ENCODE data around the gene CTCF. TPM values are rescaled to one million over a fixed set of nuclear protein-coding genes. Genes with fewer than 3 reads are reported as not detected.
A peak's percentile ranks its signal among the peaks of the same experiment; 100 is the strongest.

CTCF gene
- total and polyA plus RNA-seq, 3 experiments from 2014 or later: 65.4 to 67.4 (median 66.4) TPM

DNA sequence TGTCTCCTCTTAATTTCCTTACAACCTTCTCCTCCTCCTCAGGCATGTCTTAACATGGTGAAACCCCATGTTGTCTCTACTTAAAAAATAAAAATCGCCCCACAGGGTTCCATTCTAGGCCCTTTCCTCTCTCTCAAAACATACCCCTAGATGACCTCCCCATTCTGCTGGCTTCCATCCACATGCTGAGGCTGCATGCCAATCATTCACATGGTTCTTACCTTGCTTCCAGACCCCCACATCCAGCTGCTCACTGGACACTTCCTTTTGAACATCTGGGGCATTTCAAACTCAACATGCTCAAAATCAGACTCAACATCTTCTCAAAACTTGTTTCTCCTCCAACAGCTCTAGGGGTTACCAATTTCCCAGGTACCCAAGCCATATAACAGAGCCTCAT is 12.4 kb upstream of the CTCF start:
- no peaks in the 10 kb centered on the region for H3K27me3 ChIP-seq (ENCODE audit: insufficient read depth, low read length, poor library complexity, severe bottlenecking)
- H3K4me1 ChIP-seq (ENCODE audit: insufficient read depth, low read length): peaks cover 45% of the 10 kb centered on the region
- Mint-ChIP-seq H3K4me1 (peaks cover 24 to 49% (median 35%) of the 10 kb centered on the region in 3 donors), H3K4me3 (no peak overlapping the region), H3K36me3 (peaks cover 0 to 26% (median 4%) of the 10 kb centered on the region in 3 donors), H3K27ac (peak overlapping the region in 4 of 8 donors; percentile 38 to 79 (median 68)), H3K9me3 (no peaks in the 10 kb centered on the region), H3K27me3 (no peaks in the 10 kb centered on the region)
- H3K27ac ChIP-seq (ENCODE audit: low read depth, low read length): no peak overlapping the region
- no peaks in the 10 kb centered on the region for H3K9me3 ChIP-seq (ENCODE audit: low read length)
- H3K36me3 ChIP-seq (ENCODE audit: insufficient read depth, low read length): no peaks in the 10 kb centered on the region
- ChIA-PET CTCF (interaction anchor here (9.0 to 10.5 kb wide), 2 partner anchors 12 to 93 kb away, joined by 164 to 235 read pairs; partner anchors contain the start of genes CARMIL2 and CTCF), POLR2A (interaction anchor here (3.4 kb wide), 1 partner anchor 12 kb away, joined by 46 read pairs; the partner anchor contains the start of gene CTCF)
- H3K4me3 ChIP-seq (ENCODE audit: low read length): no peak overlapping the region
- no peak for DNase-seq

DNA sequence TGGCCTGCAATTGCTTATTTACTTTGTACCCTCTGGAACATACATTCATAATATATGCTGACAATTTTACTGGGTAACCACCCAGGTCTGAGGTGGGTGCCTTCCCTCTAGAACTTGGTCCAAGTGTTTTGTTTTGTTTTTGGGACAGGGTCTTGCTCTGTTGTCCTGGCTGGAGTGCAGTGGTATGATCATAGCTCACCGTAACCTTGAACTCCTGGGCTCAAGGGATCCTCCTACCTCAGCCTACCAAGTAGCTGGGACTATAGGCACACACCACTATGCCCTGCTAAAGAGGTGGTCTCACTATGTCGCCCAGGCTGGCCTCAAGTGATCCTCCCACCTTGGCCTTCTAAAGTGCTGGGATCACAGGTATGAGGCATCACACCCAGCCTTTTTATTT is 11.2 kb upstream of the CTCF start:
- Mint-ChIP-seq H3K27me3 (no peaks in the 10 kb centered on the region), H3K27ac (peak overlapping the region in 1 of 8 donors; percentile 43), H3K4me1 (peaks cover 33 to 60% (median 45%) of the 10 kb centered on the region in 3 donors), H3K36me3 (peaks cover 0 to 29% (median 4%) of the 10 kb centered on the region in 3 donors), H3K9me3 (no peaks in the 10 kb centered on the region), H3K4me3 (no peak overlapping the region)
- Histone ChIP-seq H3K27ac (ENCODE audit: low read depth, low read length) (no peak overlapping the region), H3K4me1 (ENCODE audit: insufficient read depth, low read length) (peaks cover 55% of the 10 kb centered on the region), H3K27me3 (ENCODE audit: insufficient read depth, low read length, poor library complexity, severe bottlenecking) (no peaks in the 10 kb centered on the region), H3K36me3 (ENCODE audit: insufficient read depth, low read length) (no peaks in the 10 kb centered on the region), H3K4me3 (ENCODE audit: low read length) (no peak overlapping the region), H3K9me3 (ENCODE audit: low read length) (no peaks in the 10 kb centered on the region)
- ChIA-PET POLR2A (no interaction called here), CTCF (interaction anchor here (9.0 to 10.5 kb wide), 2 partner anchors 11 to 92 kb away, joined by 164 to 235 read pairs; partner anchors contain the start of genes CARMIL2 and CTCF)
- no peak for DNase-seq

DNA sequence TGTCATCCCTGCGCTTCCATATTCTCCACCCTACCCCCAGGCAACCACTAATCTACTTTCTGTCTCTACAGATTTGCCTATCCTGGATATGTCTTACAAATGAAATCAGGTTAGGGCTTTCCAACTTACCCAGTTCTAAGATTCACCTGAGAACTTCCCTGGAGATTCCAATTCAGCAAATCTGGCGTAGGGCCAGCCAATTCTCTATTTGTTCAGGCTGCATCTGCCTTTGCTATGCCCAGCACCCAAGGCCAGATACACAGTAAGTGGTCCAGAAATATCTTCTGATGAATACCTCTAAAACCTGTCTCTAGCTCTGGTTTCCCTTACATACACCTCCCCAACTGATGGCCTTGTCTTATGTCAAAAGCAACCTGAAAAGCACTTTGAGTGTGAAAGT is 10.4 kb upstream of the CTCF start:
- DNase-seq: no peak
- Mint-ChIP-seq H3K27ac (peak overlapping the region in 7 of 8 donors; percentile 17 to 83 (median 50)), H3K4me1 (peaks cover 35 to 63% (median 47%) of the 10 kb centered on the region in 3 donors), H3K36me3 (peaks cover 0 to 26% (median 4%) of the 10 kb centered on the region in 3 donors), H3K27me3 (no peaks in the 10 kb centered on the region), H3K4me3 (no peak overlapping the region), H3K9me3 (no peaks in the 10 kb centered on the region)
- CTCF ChIA-PET: interaction anchor here (1.3 to 10.5 kb wide), 3 partner anchors 8 to 91 kb away, joined by 5 to 235 read pairs (median 164); partner anchors contain the start of genes CARMIL2 and CTCF
- H3K4me3 ChIP-seq (ENCODE audit: low read length): no peak overlapping the region
- H3K9me3 ChIP-seq (ENCODE audit: low read length): no peaks in the 10 kb centered on the region
- no peaks in the 10 kb centered on the region for H3K36me3 ChIP-seq (ENCODE audit: insufficient read depth, low read length)
- no peak overlapping the region for H3K27ac ChIP-seq (ENCODE audit: low read depth, low read length)
- H3K27me3 ChIP-seq (ENCODE audit: insufficient read depth, low read length, poor library complexity, severe bottlenecking): no peaks in the 10 kb centered on the region
- H3K4me1 ChIP-seq (ENCODE audit: insufficient read depth, low read length): peaks cover 58% of the 10 kb centered on the region
- POLR2A ChIA-PET: interaction anchor here (1.2 kb wide), 1 partner anchor 10 kb away, joined by 5 read pairs; the partner anchor contains the start of gene CTCF

DNA sequence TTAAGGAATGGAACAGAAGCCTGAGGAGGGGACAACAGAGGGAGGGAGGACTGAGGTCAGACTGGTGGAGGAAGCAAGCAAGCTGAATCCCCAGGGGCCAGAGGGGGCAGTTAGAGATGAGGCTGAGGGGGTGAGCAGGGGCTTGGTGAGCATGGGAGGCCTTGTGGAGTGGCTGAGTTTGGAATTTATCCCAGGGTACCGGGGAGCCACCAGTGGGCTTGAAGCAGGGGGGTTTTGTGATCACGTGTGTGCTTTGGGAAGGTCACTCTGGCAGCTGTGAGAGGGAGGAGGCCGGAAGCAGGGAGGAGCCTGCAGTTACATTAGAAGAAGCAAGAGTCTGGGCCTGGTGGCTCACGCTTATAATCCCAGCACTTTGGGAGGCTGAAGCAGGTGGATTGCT is 9.8 kb upstream of the CTCF start:
- no peaks in the 10 kb centered on the region for H3K36me3 ChIP-seq (ENCODE audit: insufficient read depth, low read length)
- Mint-ChIP-seq H3K27me3 (no peaks in the 10 kb centered on the region), H3K27ac (peak overlapping the region; percentile 17 to 97 (median 70)), H3K9me3 (no peaks in the 10 kb centered on the region), H3K4me3 (no peak overlapping the region), H3K36me3 (peaks cover 0 to 26% (median 4%) of the 10 kb centered on the region in 3 donors), H3K4me1 (peaks cover 32 to 63% (median 45%) of the 10 kb centered on the region in 3 donors)
- no peak overlapping the region for H3K27ac ChIP-seq (ENCODE audit: low read depth, low read length)
- peaks cover 56% of the 10 kb centered on the region for H3K4me1 ChIP-seq (ENCODE audit: insufficient read depth, low read length)
- no peak overlapping the region for H3K4me3 ChIP-seq (ENCODE audit: low read length)
- no peak for DNase-seq
- ChIA-PET CTCF (interaction anchor here (1.3 to 10.5 kb wide), 3 partner anchors 9 to 91 kb away, joined by 5 to 235 read pairs (median 164); partner anchors contain the start of genes CARMIL2 and CTCF), POLR2A (interaction anchor here (1.2 kb wide), 1 partner anchor 10 kb away, joined by 5 read pairs; the partner anchor contains the start of gene CTCF)
- no peaks in the 10 kb centered on the region for H3K9me3 ChIP-seq (ENCODE audit: low read length)
- no peaks in the 10 kb centered on the region for H3K27me3 ChIP-seq (ENCODE audit: insufficient read depth, low read length, poor library complexity, severe bottlenecking)

DNA sequence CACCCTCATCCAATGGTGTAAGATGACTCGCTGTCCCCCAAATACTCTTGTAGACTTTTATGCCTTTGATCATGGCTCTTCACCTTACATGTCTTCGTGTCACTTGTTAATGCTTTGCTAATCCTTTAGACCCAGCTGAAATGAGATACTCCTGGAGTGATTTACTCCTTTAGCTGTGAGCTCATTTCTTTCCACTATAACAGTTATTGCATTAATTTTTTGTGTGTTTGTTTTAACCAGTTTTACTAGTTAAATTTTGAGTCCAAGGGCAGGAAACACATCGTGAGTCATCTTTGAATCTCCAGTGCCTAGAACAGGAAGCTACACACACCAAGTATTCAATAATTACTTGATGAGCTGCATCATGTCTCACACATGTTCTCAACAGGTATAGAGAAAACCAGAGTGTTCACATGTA is 6.5 kb upstream of the CTCF start:
- CTCF ChIA-PET: interaction anchor here (1.0 to 3.3 kb wide), 9 partner anchors 8 to 111 kb away, joined by 3 to 37 read pairs (median 4); partner anchors contain the start of genes C16orf86, CARMIL2 and ENKD1
- peak in 2 of 5 donors; percentile 30 to 50 for DNase-seq
- peaks cover 24 to 57% (median 48%) of the 10 kb centered on the region in 3 donors for H3K4me1 Mint-ChIP-seq

DNA sequence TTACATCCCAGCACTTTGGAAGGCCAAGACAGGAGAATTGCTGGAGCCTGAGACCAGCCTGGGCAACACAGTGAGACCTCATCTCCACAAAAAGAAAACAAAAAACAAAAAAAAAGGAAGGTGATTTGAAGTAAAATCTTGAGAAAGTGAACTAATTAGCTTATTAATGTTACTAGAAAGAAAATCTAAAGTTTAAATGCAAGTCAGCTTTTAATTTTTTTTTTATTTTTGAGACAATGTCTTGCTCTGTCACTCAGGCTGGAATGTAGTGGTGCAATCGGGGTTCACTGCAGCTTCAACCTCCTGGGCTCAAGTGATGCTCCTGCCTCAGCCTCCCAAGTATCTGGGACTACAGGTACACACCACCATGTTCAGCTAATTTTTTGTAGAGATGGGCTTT is 3.5 kb upstream of the CTCF start:
- peaks cover 37% of the 10 kb centered on the region for H3K4me1 ChIP-seq (ENCODE audit: insufficient read depth, low read length)
- Mint-ChIP-seq H3K27ac (no peak overlapping the region), H3K4me1 (peaks cover 32 to 58% (median 50%) of the 10 kb centered on the region in 3 donors)

More for the DNA sequence above, 6.5 kb upstream of the CTCF start:
- POLR2A ChIA-PET: interaction anchor here (0.5 to 1.6 kb wide), 8 partner anchors 9 to 683 kb away, joined by 3 to 10 read pairs (median 4); partner anchors contain the start of genes ACD, ATP6V0D1 and CARMIL2
- Histone ChIP-seq H3K4me3 (ENCODE audit: low read length) (no peak overlapping the region), H3K9me3 (ENCODE audit: low read length) (no peaks in the 10 kb centered on the region), H3K27ac (ENCODE audit: low read depth, low read length) (no peak overlapping the region), H3K27me3 (ENCODE audit: insufficient read depth, low read length, poor library complexity, severe bottlenecking) (no peaks in the 10 kb centered on the region), H3K36me3 (ENCODE audit: insufficient read depth, low read length) (no peaks in the 10 kb centered on the region), H3K4me1 (ENCODE audit: insufficient read depth, low read length) (peaks cover 46% of the 10 kb centered on the region)
- H3K27me3 Mint-ChIP-seq: no peaks in the 10 kb centered on the region
- H3K9me3 Mint-ChIP-seq: no peaks in the 10 kb centered on the region
- H3K4me3 Mint-ChIP-seq: peak overlapping the region; percentile 2 to 79 (median 46)
- peak overlapping the region; percentile 48 to 93 (median 90) for H3K27ac Mint-ChIP-seq
- peaks cover 0 to 23% (median 3%) of the 10 kb centered on the region in 3 donors for H3K36me3 Mint-ChIP-seq

DNA sequence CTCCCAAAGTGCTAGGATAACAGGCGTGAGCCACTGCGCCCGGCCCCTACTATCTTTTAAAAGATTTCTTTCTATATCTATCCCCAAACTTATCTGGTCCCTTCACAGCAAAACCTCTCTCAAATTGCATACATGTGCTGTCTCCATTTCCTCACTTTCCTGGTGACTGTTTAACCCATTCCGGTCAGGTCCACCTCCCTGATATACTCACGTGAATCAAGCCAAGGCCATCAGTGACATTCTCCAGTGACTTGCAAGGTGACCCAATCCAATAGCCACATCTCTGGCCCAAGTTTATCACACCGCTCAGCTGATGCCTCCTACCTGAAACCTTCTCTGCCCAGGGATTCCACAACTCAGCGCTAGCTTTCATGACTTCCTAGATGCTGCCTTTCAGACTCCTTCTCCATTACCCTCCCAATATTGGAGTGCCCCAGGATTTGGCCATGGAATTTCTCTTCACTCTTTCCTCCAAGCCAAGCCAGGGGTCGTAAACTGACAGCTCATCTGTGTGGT is 1.4 kb upstream of the CTCF start:
- H3K36me3 Mint-ChIP-seq: peaks cover 0 to 15% (median 0%) of the 10 kb centered on the region in 3 donors
- peak overlapping the region; percentile 78 for H3K27ac ChIP-seq (ENCODE audit: low read depth, low read length)
- ChIA-PET POLR2A (interaction anchor here (1.5 to 5.0 kb wide), 4 partner anchors 13 to 99 kb away, joined by 7 to 46 read pairs (median 28); partner anchors contain the start of genes ACD, CARMIL2 and PARD6A), CTCF (interaction anchor here (0.9 to 6.8 kb wide), 9 partner anchors 10 to 107 kb away, joined by 3 to 164 read pairs (median 4); partner anchors contain the start of genes C16orf86, CARMIL2 and PARD6A)
- peak overlapping the region; percentile 67 for H3K4me3 ChIP-seq (ENCODE audit: low read length)
- peak overlapping the region; percentile 85 to 96 (median 93) for H3K27ac Mint-ChIP-seq
- no peaks in the 10 kb centered on the region for H3K27me3 ChIP-seq (ENCODE audit: insufficient read depth, low read length, poor library complexity, severe bottlenecking)
- no peaks in the 10 kb centered on the region for H3K9me3 Mint-ChIP-seq
- peaks cover 38 to 59% (median 49%) of the 10 kb centered on the region in 3 donors for H3K4me1 Mint-ChIP-seq
- H3K4me3 Mint-ChIP-seq: peak overlapping the region; percentile 87 to 98 (median 88)
- no peaks in the 10 kb centered on the region for H3K27me3 Mint-ChIP-seq
- H3K9me3 ChIP-seq (ENCODE audit: low read length): no peaks in the 10 kb centered on the region
- H3K4me1 ChIP-seq (ENCODE audit: insufficient read depth, low read length): peaks cover 43% of the 10 kb centered on the region
- H3K36me3 ChIP-seq (ENCODE audit: insufficient read depth, low read length): no peaks in the 10 kb centered on the region
- no peak for DNase-seq

More for the DNA sequence above, 3.5 kb upstream of the CTCF start:
- no peak overlapping the region for H3K4me3 ChIP-seq (ENCODE audit: low read length)
- no peak overlapping the region for H3K27ac ChIP-seq (ENCODE audit: low read depth, low read length)
- H3K36me3 Mint-ChIP-seq: peaks cover 0 to 21% (median 3%) of the 10 kb centered on the region in 3 donors
- H3K27me3 Mint-ChIP-seq: no peaks in the 10 kb centered on the region
- H3K36me3 ChIP-seq (ENCODE audit: insufficient read depth, low read length): no peaks in the 10 kb centered on the region
- no peaks in the 10 kb centered on the region for H3K9me3 ChIP-seq (ENCODE audit: low read length)
- no peaks in the 10 kb centered on the region for H3K27me3 ChIP-seq (ENCODE audit: insufficient read depth, low read length, poor library complexity, severe bottlenecking)
- ChIA-PET CTCF (interaction anchor here (1.0 to 6.8 kb wide), 3 partner anchors 8 to 44 kb away, joined by 3 to 164 read pairs (median 47); no protein-coding TSS in a partner anchor), POLR2A (interaction anchor here (1.1 kb wide), 1 partner anchor 86 kb away, joined by 4 read pairs; the partner anchor contains the start of gene CARMIL2)
- peak overlapping the region in 1 of 7 donors; percentile 3 for H3K4me3 Mint-ChIP-seq
- DNase-seq: no peak
- no peaks in the 10 kb centered on the region for H3K9me3 Mint-ChIP-seq

Measured in CD8-positive, alpha-beta memory T cell (primary cell).